Measurements from ENCODE around the gene SVBP. TPM values are rescaled to one million over a fixed set of nuclear protein-coding genes. Genes with fewer than 3 reads are reported as not detected.

Gene SVBP
- polyA plus RNA-seq, 2 of the 4 experiments (the other 2 are of a cell fraction): 9.1 to 24.8 TPM

DNA sequence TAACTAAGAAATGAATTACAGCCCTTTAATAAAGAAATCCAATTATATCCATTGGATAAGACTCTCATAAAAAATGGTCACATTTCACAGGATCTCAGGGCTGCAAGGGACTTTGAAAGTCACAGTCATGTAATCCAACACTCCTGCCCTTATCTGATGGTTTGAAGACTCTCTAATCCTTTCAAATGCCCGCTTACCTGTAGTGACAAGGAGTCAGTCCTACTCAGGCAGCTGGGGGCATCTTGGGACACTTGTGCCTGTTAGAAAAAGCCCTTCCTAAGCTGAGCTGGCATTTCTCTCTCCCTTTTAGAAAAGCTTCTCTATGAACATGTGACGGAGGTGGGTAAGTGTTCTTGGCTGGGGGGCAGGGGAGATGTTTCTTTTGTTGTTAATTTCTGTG lies 18.2 kb upstream of the SVBP start:
- no peaks in the 10 kb centered on the region for H3K4me1 ChIP-seq

GRCh38 chr1:42834803-42835202 lies 17.6 kb upstream of the SVBP start:
- DNase-seq (ENCODE audit: low read depth in 1 of 2, low spot score in 1 of 2) (no peak), ATAC-seq (no peak), FAIRE-seq (no peak)
- no peak overlapping the region for H3K4me3 ChIP-seq
- TF ChIP-seq FOSB (CRISPR knock-in tag; IDR thresholded peaks at IDR 0.05) (no peak), CBX8 (IDR thresholded peaks at IDR 0.05) (no peak), HDAC2 (IDR thresholded peaks at IDR 0.05) (no peak)
- TF ChIP-seq, protein P1, sequence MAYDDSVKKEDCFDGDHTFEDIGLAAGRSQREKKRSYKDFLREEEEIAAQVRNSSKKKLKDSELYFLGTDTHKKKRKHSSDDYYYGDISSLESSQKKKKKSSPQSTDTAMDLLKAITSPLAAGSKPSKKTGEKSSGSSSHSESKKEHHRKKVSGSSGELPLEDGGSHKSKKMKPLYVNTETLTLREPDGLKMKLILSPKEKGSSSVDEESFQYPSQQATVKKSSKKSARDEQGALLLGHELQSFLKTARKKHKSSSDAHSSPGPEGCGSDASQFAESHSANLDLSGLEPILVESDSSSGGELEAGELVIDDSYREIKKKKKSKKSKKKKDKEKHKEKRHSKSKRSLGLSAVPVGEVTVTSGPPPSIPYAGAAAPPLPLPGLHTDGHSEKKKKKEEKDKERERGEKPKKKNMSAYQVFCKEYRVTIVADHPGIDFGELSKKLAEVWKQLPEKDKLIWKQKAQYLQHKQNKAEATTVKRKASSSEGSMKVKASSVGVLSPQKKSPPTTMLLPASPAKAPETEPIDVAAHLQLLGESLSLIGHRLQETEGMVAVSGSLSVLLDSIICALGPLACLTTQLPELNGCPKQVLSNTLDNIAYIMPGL (CRISPR knock-in tag; IDR thresholded peaks at IDR 0.05; ENCODE audit: borderline replicate concordance): no peak
- 100% methylated on average over 2 of the region's 5 CpGs for WGBS (ENCODE audit: missing lambda C conversion rate)
- CTCF ChIA-PET: interaction anchor here (0.8 kb wide), 1 partner anchor 79 kb away, joined by 3 read pairs; no protein-coding TSS in a partner anchor
- no peaks in the 10 kb centered on the region for H3K9me3 ChIP-seq
- H3K4me1 ChIP-seq: no peaks in the 10 kb centered on the region
- H3K27ac ChIP-seq: no peak overlapping the region
- H3K4me2 ChIP-seq: no peak overlapping the region
- POLR2A ChIA-PET: interaction anchor here (1.0 to 1.3 kb wide), 2 partner anchors 11 to 152 kb away, joined by 3 read pairs; partner anchors contain the start of genes YBX1 and ZNF691

More for the DNA sequence above, 18.2 kb upstream of the SVBP start:
- ChIA-PET CTCF (interaction anchor here (0.8 to 1.0 kb wide), 2 partner anchors 57 to 78 kb away, joined by 3 read pairs; no protein-coding TSS in a partner anchor), POLR2A (interaction anchor here (1.0 to 1.3 kb wide), 2 partner anchors 11 to 153 kb away, joined by 3 read pairs; partner anchors contain the start of genes YBX1 and ZNF691)
- FAIRE-seq: no peak
- DNase-seq (ENCODE audit: low read depth in 1 of 2, low spot score in 1 of 2): no peak
- H3K9me3 ChIP-seq: no peaks in the 10 kb centered on the region
- WGBS (ENCODE audit: missing lambda C conversion rate): 73% methylated on average over 2 of the region's 2 CpGs
- TF ChIP-seq ESRRA (IDR thresholded peaks at IDR 0.05; ENCODE audit: borderline replicate concordance, low read length) (no peak), ZSCAN20 (CRISPR knock-in tag; IDR thresholded peaks at IDR 0.05) (no peak), FOSL2 (IDR thresholded peaks at IDR 0.05) (no peak), FOSL2 (CRISPR knock-in tag; IDR thresholded peaks at IDR 0.05) (no peak), REST (IDR thresholded peaks at IDR 0.05) (no peak), HEYL (CRISPR knock-in tag; IDR thresholded peaks at IDR 0.05) (no peak), NR3C1 (IDR thresholded peaks at IDR 0.05) (no peak), CHD4 (IDR thresholded peaks at IDR 0.05; ENCODE audit: borderline replicate concordance) (no peak), POLR2AphosphoS2 (conservative IDR thresholded peaks at IDR 0.05; ENCODE audit: low read length) (no peak), BHLHE40 (IDR thresholded peaks at IDR 0.05; ENCODE audit: low read depth, low read length) (no peak), JUNB (IDR thresholded peaks at IDR 0.05) (no peak), EHF (CRISPR knock-in tag; IDR thresholded peaks at IDR 0.05) (no peak), RARB (CRISPR knock-in tag; IDR thresholded peaks at IDR 0.05) (no peak), HOXB5 (CRISPR knock-in tag; IDR thresholded peaks at IDR 0.05) (no peak), CEBPB (IDR thresholded peaks at IDR 0.05) (no peak), CBX2 (IDR thresholded peaks at IDR 0.05; ENCODE audit: borderline replicate concordance, low read depth) (no peak), SREBF2 (IDR thresholded peaks at IDR 0.05) (no peak)
- TF ChIP-seq, protein P2, sequence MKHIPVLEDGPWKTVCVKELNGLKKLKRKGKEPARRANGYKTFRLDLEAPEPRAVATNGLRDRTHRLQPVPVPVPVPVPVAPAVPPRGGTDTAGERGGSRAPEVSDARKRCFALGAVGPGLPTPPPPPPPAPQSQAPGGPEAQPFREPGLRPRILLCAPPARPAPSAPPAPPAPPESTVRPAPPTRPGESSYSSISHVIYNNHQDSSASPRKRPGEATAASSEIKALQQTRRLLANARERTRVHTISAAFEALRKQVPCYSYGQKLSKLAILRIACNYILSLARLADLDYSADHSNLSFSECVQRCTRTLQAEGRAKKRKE (CRISPR knock-in tag; IDR thresholded peaks at IDR 0.05; ENCODE audit: low read depth): no peak
- TF ChIP-seq, protein P1 (CRISPR knock-in tag; IDR thresholded peaks at IDR 0.05; ENCODE audit: borderline replicate concordance): no peak
- no peak overlapping the region for H3K4me3 ChIP-seq
- H3K27ac ChIP-seq: no peak overlapping the region
- no peak for ATAC-seq
- no peak overlapping the region for H3K4me2 ChIP-seq

All from A549 (cell line).